GM18511 (cell line): ENCODE results near the gene GJA10.

Experiments used
- ATAC-seq: cut with Tn5 transposase; IDR thresholded peaks from one replicate; pipeline ENCODE4 v1.9.1; 2021; ENCODE audit warnings: mild to moderate bottlenecking, moderate library complexity; ENCODE audit not compliant: unreplicated experiment

GJA10 gene

DNA sequence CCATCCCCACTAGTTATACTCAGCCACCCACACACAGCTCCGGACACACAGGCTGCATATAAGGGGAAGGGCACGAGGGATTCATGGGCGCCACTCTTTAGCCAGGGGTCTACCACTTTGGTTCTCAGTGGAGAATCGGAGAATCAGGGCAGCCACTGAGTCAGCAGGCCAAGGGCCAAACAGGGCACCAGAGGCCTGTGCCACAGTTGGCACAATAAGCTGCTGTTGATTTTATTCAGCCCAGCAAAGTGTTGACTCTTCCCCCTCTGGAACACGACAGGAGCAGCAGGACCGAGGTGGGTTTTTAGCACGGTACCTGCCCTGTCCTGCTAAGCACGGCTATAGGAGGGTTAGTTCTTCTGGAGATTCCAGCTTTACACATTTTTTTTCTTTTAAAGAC, 48.3 kb downstream of the GJA10 start:
- ATAC-seq: no peak

DNA sequence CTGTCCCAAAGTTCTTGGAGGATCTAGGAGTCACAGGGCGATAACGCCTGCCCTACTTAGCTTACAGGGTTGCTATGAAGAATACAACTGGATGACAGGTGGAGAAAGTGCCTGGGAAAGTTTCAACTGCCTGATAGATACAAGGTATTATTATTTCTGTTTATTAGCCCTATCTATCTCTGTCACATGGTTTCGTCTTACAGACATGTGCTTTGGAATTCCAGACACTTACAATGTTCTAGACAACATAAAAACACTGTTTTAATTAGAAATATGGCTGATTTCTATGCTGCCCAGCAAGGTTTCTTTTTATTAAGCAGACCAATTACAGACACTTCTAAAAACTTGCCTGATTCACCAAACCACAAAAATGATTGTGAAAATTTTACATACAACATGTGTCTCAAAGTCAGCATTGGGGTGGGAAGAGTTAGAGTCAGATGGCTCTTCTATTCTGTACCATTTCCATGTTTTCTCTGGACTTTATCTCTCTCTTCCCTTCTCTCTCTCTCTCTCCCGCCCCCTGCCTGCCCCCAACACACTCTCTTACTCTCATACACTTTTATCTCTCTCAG, 50.0 kb downstream of the GJA10 start:
- ATAC-seq: no peak

DNA sequence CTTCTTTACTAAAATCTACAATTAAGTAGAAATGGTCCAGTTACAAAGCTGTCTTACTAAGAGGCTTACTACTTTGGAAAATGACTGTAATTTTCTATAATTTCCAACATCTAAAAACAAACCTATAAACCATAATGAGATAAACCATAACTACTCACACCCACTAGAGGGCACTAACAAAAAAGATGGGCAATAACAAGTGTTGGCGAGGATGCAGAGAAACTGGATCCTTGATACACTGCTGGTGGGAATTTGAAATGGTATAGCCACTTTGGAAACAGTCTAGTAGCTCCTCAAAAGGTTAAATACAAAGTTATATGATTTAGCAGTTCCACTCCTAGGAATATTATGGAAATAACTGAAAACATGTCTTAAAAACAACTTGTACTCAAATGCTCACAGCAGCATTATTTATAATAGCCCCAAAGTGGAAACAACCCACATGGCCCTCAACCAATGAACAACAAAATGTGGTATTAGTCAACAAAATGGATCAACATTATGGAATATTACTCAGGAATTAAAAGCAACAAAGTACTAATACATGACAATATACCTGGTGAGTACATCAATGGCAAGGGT, 50.6 kb downstream of the GJA10 start:
- ATAC-seq: no peak
